HepG2 (cell line): ENCODE results near the gene TMTC1. TPM values are rescaled to one million over a fixed set of nuclear protein-coding genes. Genes with fewer than 3 reads are reported as not detected.

Source experiments
- ATAC-seq: fragments of 200-7000 bp; cut with Tn5 transposase; 3 replicates; pipeline ENCODE4 v1.9.1; 2020; ENCODE audit warnings: mild to moderate bottlenecking, moderate library complexity
- BruUV-seq: library from RNA; stranded (reverse); fragments of 400-500 nt; replicated peaks from 2 replicates; lab custom pipeline; 2021; lab: Mats Ljungman, UMichigan
- CTCF ChIA-PET: fragments of 300-600 bp; formaldehyde crosslinking; extraction: SDS; loops from one replicate; lab custom pipeline; 2021; ENCODE audit warnings: low total read pairs, inconsistent platforms, low intra/inter-chr PET ratio; lab: Yijun Ruan, JAX
- POLR2A ChIA-PET: fragments of 350-600 bp; sonication (Branson Sonifier 250); formaldehyde crosslinking; loops from one replicate; lab custom pipeline; 2020; ENCODE audit warnings: antibody characterized with exemption, inconsistent platforms; lab: Yijun Ruan, JAX
- DNase-seq: peaks from one replicate; pipeline ENCODE4 v3.0.0-alpha.2; 2015; ENCODE audit warnings: low spot score
- FAIRE-seq: peaks from 3 replicates; lab custom pipeline; 2011; peaks lifted over from hg19 to GRCh38; lab: Jason Lieb, UNC
- H2AFZ ChIP-seq: one replicate; pipeline ENCODE4 v1.6.1; 2011; ENCODE audit warnings: low read length, inconsistent platforms
- H3K27ac ChIP-seq: fragments of 300-600 bp; 3 replicates; pipeline ENCODE4 v1.8.0; 2011; ENCODE audit warnings: mixed run types, mild to moderate bottlenecking, mixed read lengths, low read length, inconsistent platforms; ENCODE audit not compliant: insufficient read depth; ENCODE audit errors: extremely low read length
- H3K27me3 ChIP-seq, 2 experiments: fragments of 200-600 bp in 1 of 2; 2 replicates in 1 of 2; 3 replicates in 1 of 2; pipeline versions ENCODE4 v1.6.0 to v1.8.0; 2011; ENCODE audit warnings: low read length in 2 of 2, mild to moderate bottlenecking in 2 of 2, moderate library complexity in 2 of 2, inconsistent platforms in 1 of 2; ENCODE audit not compliant: insufficient read depth in 2 of 2, control insufficient read depth in 1 of 2
- H3K36me3 ChIP-seq, 2 experiments: fragments of 200-600 bp in 1 of 2; replicated peaks in 1 of 2; 2 replicates in 1 of 2; 3 replicates in 1 of 2; pipeline versions ENCODE4 v1.5.1 to v1.8.0; 2011; ENCODE audit warnings: low read length in 2 of 2, inconsistent platforms in 1 of 2; ENCODE audit not compliant: insufficient read depth in 2 of 2, control insufficient read depth in 1 of 2
- H3K4me1 ChIP-seq: 2 replicates; pipeline ENCODE4 v1.5.1; 2012; ENCODE audit warnings: low read length, inconsistent platforms; ENCODE audit not compliant: insufficient read depth
- H3K4me2 ChIP-seq: 2 replicates; pipeline ENCODE4 v1.6.0; 2011; ENCODE audit warnings: low read depth, low read length, inconsistent platforms
- H3K4me3 ChIP-seq, 3 experiments: fragments of 200-600 bp in 1 of 3; sonication (generic), shearing (Covaris generic) in 1 of 3; replicated peaks in 1 of 3; 2 replicates each; pipeline ENCODE4 v1.5.1; 2011 to 2016; ENCODE audit warnings: low read length in 3 of 3, inconsistent platforms in 2 of 3, low read depth in 2 of 3, mild to moderate bottlenecking in 2 of 3, control low read depth in 1 of 3, mixed read lengths in 1 of 3; ENCODE audit not compliant: insufficient read depth in 1 of 3
- H3K79me2 ChIP-seq: one replicate; pipeline ENCODE4 v1.6.1; 2011; ENCODE audit warnings: low read length, inconsistent platforms; ENCODE audit not compliant: insufficient read depth
- H3K9ac ChIP-seq: 2 replicates; pipeline ENCODE4 v1.6.0; 2011; ENCODE audit warnings: mild to moderate bottlenecking, low read depth, low read length, inconsistent platforms; ENCODE audit not compliant: insufficient read depth
- H3K9me3 ChIP-seq: 2 replicates; pipeline ENCODE4 v1.5.1; 2012; ENCODE audit warnings: mild to moderate bottlenecking, low read length
- H4K20me1 ChIP-seq: 2 replicates; pipeline ENCODE4 v1.6.0; 2011; ENCODE audit warnings: inconsistent platforms, mild to moderate bottlenecking, low read length, moderate library complexity; ENCODE audit not compliant: insufficient read depth
- CC2D1A ChIP-seq: sonication (generic); formaldehyde crosslinking; IDR thresholded peaks from 2 replicates; pipeline ENCODE4 v1.8.1; 2023; ENCODE audit warnings: mild to moderate bottlenecking, missing genetic modification reagents
- ETS1 ChIP-seq: sonication (generic); formaldehyde crosslinking; IDR thresholded peaks from 2 replicates; pipeline ENCODE4 v1.4.0; 2020; ENCODE audit warnings: missing genetic modification reagents
- HNF4A ChIP-seq: sonication (generic); formaldehyde crosslinking; IDR thresholded peaks from 2 replicates; pipeline ENCODE4 v1.4.0; 2020; ENCODE audit warnings: missing genetic modification reagents
- NCOA1 ChIP-seq: sonication (generic); formaldehyde crosslinking; IDR thresholded peaks from 2 replicates; pipeline ENCODE4 v1.9.0; 2021; ENCODE audit warnings: missing genetic modification reagents
- PREB ChIP-seq: sonication (generic); formaldehyde crosslinking; IDR thresholded peaks from 2 replicates; pipeline ENCODE4 v1.4.0; 2020; ENCODE audit warnings: missing genetic modification reagents
- ZBTB14 ChIP-seq: sonication (generic); formaldehyde crosslinking; IDR thresholded peaks from 2 replicates; pipeline ENCODE4 v1.4.0; 2020; ENCODE audit warnings: missing genetic modification reagents
- ZBTB40 ChIP-seq, 2 experiments: fragments of 450-650 bp in 1 of 2; sonication (generic) in 1 of 2; formaldehyde crosslinking in 1 of 2; IDR thresholded peaks; 2 replicates each; pipeline versions ENCODE4 v1.6.1 to v1.8.0; 2016 to 2022; ENCODE audit warnings: antibody characterized with exemption in 1 of 2, mild to moderate bottlenecking in 1 of 2, missing genetic modification reagents in 1 of 2
- ZBTB7A ChIP-seq: sonication (generic); formaldehyde crosslinking; IDR thresholded peaks from 2 replicates; pipeline ENCODE4 v1.8.0; 2022; ENCODE audit warnings: mild to moderate bottlenecking, missing genetic modification reagents
- ZFP41 ChIP-seq: sonication (generic); formaldehyde crosslinking; IDR thresholded peaks from 2 replicates; pipeline ENCODE4 v1.4.0; 2020; ENCODE audit warnings: mild to moderate bottlenecking, missing genetic modification reagents, borderline replicate concordance
- ZMYM2 ChIP-seq: sonication (generic); formaldehyde crosslinking; IDR thresholded peaks from 2 replicates; pipeline ENCODE4 v1.8.0; 2022; ENCODE audit warnings: mild to moderate bottlenecking, missing genetic modification reagents
- ZNF180 ChIP-seq: sonication (generic); formaldehyde crosslinking; IDR thresholded peaks from 2 replicates; pipeline ENCODE4 v1.4.0; 2020; ENCODE audit warnings: low read depth, missing genetic modification reagents, borderline replicate concordance
- ZNF24 ChIP-seq: fragments of 450-650 bp; IDR thresholded peaks from 2 replicates; pipeline ENCODE4 v1.6.1; 2017; ENCODE audit warnings: antibody characterized with exemption, mild to moderate bottlenecking
- WGBS: methylation state at CpG from one replicate; pipeline ENCODE4 v1.1.6; 2017; ENCODE audit warnings: low lambda C conversion rate; 5-methylcytosine and 5-hydroxymethylcytosine counted together
- in situ Hi-C: cut with HindIII; loops from 2 replicates; pipeline ENCODE4 v1.10.0; 2017; ENCODE audit warnings: low pct_unique_long_range_greater_than_20kb; ENCODE audit not compliant: extremely low pct_ligation_motif_present
- intact Hi-C: fragments of 100-400 bp; cut with micrococcal nuclease; formaldehyde crosslinking; loops from one replicate; pipeline ENCODE4 v1.10.0; 2022; ENCODE audit not compliant: unreplicated experiment
- polyA plus RNA-seq, 8 experiments: library from polyadenylated mRNA; depleted of rRNA in 3 of 8; stranded (reverse) in 7 of 8; unstranded in 1 of 8; fragments of >200 nt; fragmentation: Illumina TruSeq in 4 of 8; extraction: Trizol in 4 of 8; gene quantifications; 2 replicates each; pipeline versions ENCODE4 v1.2.1 to v1.2.3, GENCODE V29; 2011 to 2016; ENCODE audit warnings: low read depth in 4 of 8, missing spikeins in 1 of 8, mixed read lengths in 1 of 8; ENCODE audit not compliant: insufficient read depth in 1 of 8
- total RNA-seq, 5 experiments: library from RNA; depleted of rRNA; stranded (reverse); fragments of >200 nt; fragmentation: Illumina TruSeq; extraction: Trizol; gene quantifications; 2 replicates each; pipeline ENCODE4 v1.2.3, GENCODE V29; 2016; ENCODE audit warnings: low read depth in 1 of 5

Gene TMTC1
- total and polyA plus RNA-seq, 2 of the 13 experiments (the other 11 are each of a cell fraction or from before 2014, with no cell fraction given): 0.69 to 1.8 TPM

GRCh38 chr12:29589851-29590250 is 193.9 kb downstream of the TMTC1 start:
- ChIA-PET CTCF (no interaction called here), POLR2A (no interaction called here)
- in situ Hi-C loops (no loop called here), intact Hi-C loops (no loop called here)
- no peaks in the 10 kb centered on the region for H3K79me2 ChIP-seq
- H3K4me1 ChIP-seq: no peaks in the 10 kb centered on the region
- DNase-seq (no peak), ATAC-seq (no peak), FAIRE-seq (no peak)
- H4K20me1 ChIP-seq: no peaks in the 10 kb centered on the region
- H3K9me3 ChIP-seq: no peaks in the 10 kb centered on the region
- no peaks in the 10 kb centered on the region for H3K36me3 ChIP-seq
- TF ChIP-seq ZMYM2 (CRISPR knock-in tag) (no peak), NCOA1 (CRISPR knock-in tag) (no peak), HNF4A (CRISPR knock-in tag) (no peak), ZBTB40 (IDR thresholded peaks at IDR 0.05) (no peak), ZBTB40 (CRISPR knock-in tag; IDR thresholded peaks at IDR 0.05) (no peak), ZFP41 (CRISPR knock-in tag) (no peak), ZBTB14 (CRISPR knock-in tag) (no peak), CC2D1A (CRISPR knock-in tag) (no peak), PREB (no peak), ETS1 (CRISPR knock-in tag) (no peak), ZBTB7A (CRISPR knock-in tag) (no peak), ZNF180 (CRISPR knock-in tag) (no peak), ZNF24 (no peak)
- H3K27me3 ChIP-seq: no peaks in the 10 kb centered on the region
- 94% methylated on average over 2 of the region's 2 CpGs for WGBS
- H3K4me3 ChIP-seq: no peak overlapping the region
- BruUV-seq: no TSS peak
- no peak overlapping the region for H3K4me2 ChIP-seq
- H2AFZ ChIP-seq: no peak overlapping the region
- no peak overlapping the region for H3K9ac ChIP-seq
- no peak overlapping the region for H3K27ac ChIP-seq
